Activated T-cell treated with anti-CD3 and anti-CD28 coated beads, Interleukin-2, amount 50 U/mL, for 24 hours (primary cell): ENCODE data around the gene KCNQ1.

Source experiments
- DNase-seq: peaks from one replicate; pipeline ENCODE4 v3.0.0-alpha.2; 2020
- H3K27ac Mint-ChIP-seq: 2 replicates; pipeline ENCODE4 v1.8.0; 2020; ENCODE audit warnings: mild to moderate bottlenecking, mixed read lengths
- H3K27me3 Mint-ChIP-seq: 2 replicates; pipeline ENCODE4 v1.8.0; 2020; ENCODE audit warnings: mixed read lengths
- H3K36me3 Mint-ChIP-seq: 2 replicates; pipeline ENCODE4 v1.8.0; 2020; ENCODE audit warnings: low read depth, mixed read lengths
- H3K4me1 Mint-ChIP-seq: 2 replicates; pipeline ENCODE4 v1.8.0; 2020; ENCODE audit warnings: low read depth, mixed read lengths
- H3K4me3 Mint-ChIP-seq: 2 replicates; pipeline ENCODE4 v1.8.0; 2020; ENCODE audit warnings: mild to moderate bottlenecking, moderate library complexity, mixed read lengths
- H3K9me3 Mint-ChIP-seq: 2 replicates; pipeline ENCODE4 v1.8.0; 2020; ENCODE audit warnings: mixed read lengths

KCNQ1 gene

GRCh38 chr11:2767071-2767470 is 322.3 kb downstream of the KCNQ1 start:
- no peaks in the 10 kb centered on the region for H3K9me3 Mint-ChIP-seq
- no peak overlapping the region for H3K27ac Mint-ChIP-seq
- no peaks in the 10 kb centered on the region for H3K27me3 Mint-ChIP-seq
- peaks cover 4% of the 10 kb centered on the region for H3K4me1 Mint-ChIP-seq
- DNase-seq = no peak
- H3K4me3 Mint-ChIP-seq = no peak overlapping the region
- H3K36me3 Mint-ChIP-seq = peaks cover 10% of the 10 kb centered on the region

DNA sequence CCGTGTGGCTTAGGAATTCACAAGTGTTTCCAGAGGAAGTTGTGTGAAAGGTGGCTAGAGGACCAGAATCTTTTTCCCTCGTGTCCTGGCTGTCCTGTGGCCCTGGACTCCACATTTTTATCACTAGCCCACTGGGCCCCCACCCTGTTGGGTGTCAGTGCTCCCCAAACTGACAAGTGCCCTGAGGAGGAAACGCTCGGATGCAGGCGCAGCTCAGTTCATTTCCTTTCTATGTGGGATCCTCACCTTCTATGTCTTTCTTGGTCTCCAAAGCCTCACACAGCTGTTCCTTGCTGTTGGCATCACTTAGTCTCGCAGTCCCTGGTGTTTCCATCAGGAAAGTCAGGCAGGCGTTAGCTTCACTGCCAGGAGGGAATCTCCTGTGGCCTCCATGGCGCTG is 323.0 kb downstream of the KCNQ1 start:
- Mint-ChIP-seq H3K9me3 (no peaks in the 10 kb centered on the region), H3K27ac (no peak overlapping the region), H3K4me3 (no peak overlapping the region), H3K4me1 (peaks cover 9% of the 10 kb centered on the region), H3K27me3 (no peaks in the 10 kb centered on the region), H3K36me3 (peaks cover 10% of the 10 kb centered on the region)
- no peak for DNase-seq

DNA sequence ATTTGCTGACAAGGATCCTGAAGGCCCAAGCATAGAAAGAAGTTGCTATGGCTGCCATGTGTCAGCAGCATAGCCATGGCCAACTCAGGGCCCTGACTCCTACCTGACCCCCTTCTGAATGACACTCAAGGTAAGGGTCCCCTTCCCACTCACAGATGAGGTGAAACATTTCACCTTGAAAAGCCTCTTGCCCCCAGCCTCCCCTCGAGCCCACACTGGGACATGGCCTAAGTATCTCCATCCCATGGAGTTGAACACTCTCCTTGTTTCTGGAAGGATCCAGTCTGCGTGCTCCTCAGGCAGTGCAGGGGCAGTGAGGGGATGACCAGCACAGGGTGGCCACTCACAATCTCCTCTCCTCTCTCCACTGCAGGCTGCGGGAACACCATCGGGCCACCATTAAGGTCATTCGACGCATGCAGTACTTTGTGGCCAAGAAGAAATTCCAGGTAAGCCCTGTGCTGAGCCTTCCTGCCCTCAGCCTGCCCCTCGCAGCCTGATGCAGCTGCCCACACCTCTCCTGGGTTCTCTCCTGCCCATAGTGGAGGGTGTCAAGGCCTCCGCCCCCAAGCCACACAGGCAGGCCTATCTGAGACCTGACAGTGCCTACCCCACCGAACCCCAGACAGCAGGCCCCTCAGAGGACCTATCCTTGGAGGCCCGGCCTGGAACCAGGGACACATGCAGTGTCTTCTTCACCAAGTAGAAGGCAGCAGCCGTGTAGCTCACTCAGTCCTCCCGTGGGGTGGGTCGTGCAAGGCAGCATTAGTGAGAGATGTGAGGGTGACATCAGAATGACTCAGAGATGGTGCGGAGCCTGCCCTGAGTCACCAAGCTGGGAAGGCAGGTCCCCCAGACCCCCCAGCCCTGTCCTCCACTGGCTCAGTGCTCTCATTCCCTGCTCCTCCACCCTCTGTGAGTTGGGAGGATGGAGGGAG is 323.9 kb downstream of the KCNQ1 start:
- no peak overlapping the region for H3K27ac Mint-ChIP-seq
- H3K27me3 Mint-ChIP-seq = no peaks in the 10 kb centered on the region
- no peaks in the 10 kb centered on the region for H3K9me3 Mint-ChIP-seq
- H3K4me1 Mint-ChIP-seq = peaks cover 12% of the 10 kb centered on the region
- H3K4me3 Mint-ChIP-seq = no peak overlapping the region
- peak; percentile 30 for DNase-seq
- peaks cover 10% of the 10 kb centered on the region for H3K36me3 Mint-ChIP-seq

DNA sequence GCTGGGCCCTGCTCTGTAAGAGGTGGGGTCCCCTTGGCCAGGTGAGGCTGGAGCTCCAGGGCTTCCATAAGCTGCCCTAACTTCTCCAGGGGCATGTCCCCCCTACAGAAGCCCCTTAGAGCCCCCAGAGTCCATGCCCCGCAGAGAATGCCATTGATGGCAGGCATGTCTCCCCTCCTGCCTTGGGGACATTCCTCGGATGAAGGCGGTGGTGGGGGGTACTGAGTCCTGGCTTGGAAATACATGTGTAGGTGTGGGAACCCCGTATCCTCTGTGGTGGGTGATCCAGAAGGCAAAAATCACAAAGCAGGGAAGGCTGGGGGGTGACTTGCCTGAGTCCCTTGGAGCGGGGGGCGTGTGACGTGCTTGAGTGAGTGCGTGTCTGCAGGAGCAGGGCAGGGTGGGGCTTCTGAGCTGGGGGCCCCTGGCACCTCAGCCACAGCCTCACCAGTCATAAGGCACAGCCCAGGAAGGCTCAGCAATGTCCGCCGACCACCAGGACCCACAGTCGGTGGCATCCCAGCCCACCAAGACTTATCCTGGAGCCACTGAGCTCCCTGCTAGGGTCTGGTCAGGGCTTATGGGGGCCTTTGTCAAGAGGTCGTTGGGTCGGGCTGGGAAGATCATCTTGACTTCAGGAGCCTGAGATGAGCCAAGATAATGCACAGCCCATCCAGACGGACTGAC is 324.7 kb downstream of the KCNQ1 start:
- H3K9me3 Mint-ChIP-seq = no peaks in the 10 kb centered on the region
- DNase-seq = no peak
- no peak overlapping the region for H3K4me3 Mint-ChIP-seq
- H3K27ac Mint-ChIP-seq = no peak overlapping the region
- no peaks in the 10 kb centered on the region for H3K27me3 Mint-ChIP-seq
- H3K4me1 Mint-ChIP-seq = peaks cover 17% of the 10 kb centered on the region
- peaks cover 10% of the 10 kb centered on the region for H3K36me3 Mint-ChIP-seq

DNA sequence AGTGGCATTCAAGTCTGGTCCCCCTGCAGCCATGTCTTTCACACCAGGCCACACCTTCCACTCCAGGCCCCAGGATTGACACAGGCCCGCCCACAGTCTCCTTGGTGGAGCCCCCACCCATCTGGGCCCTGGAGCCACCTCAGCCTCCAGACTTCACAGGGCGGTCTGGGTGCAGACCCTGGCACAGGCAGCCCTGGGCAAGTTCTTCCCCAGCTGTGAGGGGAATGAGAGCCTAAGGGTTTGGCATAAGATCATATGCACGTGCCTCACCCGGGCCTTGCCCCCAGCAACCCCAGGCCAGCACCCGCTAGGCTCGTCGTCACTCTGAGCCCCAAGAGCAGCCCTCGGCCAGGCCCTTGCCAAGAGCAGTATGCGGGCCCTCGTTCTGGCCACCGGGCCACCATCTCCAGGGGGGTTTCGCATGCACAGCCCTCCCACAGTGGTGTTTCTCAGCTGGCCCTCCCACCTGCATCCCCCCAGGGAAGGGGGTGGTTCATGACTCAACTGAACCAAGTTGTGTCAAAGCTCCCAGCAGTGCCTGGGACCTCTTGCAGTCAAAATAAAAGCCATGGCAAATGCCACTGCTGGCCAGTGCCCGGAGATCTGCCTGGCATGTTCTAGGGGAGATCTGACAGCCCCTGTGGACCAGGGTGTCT is 325.4 kb downstream of the KCNQ1 start:
- peaks cover 24% of the 10 kb centered on the region for H3K4me1 Mint-ChIP-seq
- no peak overlapping the region for H3K27ac Mint-ChIP-seq
- peak; percentile 22 for DNase-seq
- no peaks in the 10 kb centered on the region for H3K9me3 Mint-ChIP-seq
- H3K36me3 Mint-ChIP-seq = peaks cover 10% of the 10 kb centered on the region
- no peak overlapping the region for H3K4me3 Mint-ChIP-seq
- H3K27me3 Mint-ChIP-seq = no peaks in the 10 kb centered on the region

DNA sequence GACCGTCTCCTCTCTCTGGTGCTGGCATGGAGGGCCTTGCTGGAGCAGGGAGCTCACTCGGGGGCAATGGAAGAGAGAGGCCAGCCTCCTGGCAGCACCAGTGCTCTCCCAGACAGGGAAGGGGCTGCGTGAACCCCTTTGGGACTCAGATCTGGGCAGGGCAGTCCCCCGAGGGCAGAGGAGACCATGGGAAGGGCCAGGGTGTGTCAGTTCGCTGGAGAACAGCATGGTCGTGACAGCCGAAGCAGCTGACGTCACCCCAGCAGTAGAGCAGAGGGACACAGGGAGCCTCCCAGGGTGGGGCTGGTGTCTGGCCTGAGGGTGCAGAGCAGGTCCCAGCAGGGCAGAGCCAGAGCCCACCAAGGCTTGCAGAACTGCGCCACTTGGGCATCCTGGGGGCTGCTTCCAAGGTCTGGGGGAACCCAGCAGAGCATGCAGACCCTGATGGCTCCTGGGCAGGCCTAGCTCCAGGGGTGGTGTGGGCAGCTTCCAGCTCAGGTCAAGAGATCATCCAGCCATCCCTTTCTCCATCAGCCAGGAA is 326.0 kb downstream of the KCNQ1 start:
- H3K27ac Mint-ChIP-seq = no peak overlapping the region
- H3K4me1 Mint-ChIP-seq = peaks cover 24% of the 10 kb centered on the region
- no peak overlapping the region for H3K4me3 Mint-ChIP-seq
- H3K9me3 Mint-ChIP-seq = no peaks in the 10 kb centered on the region
- peaks cover 10% of the 10 kb centered on the region for H3K36me3 Mint-ChIP-seq
- no peak for DNase-seq
- H3K27me3 Mint-ChIP-seq = no peaks in the 10 kb centered on the region

- DNase-seq = no peak
- H3K4me3 Mint-ChIP-seq = no peak overlapping the region
- no peak overlapping the region for H3K27ac Mint-ChIP-seq
- H3K9me3 Mint-ChIP-seq = no peaks in the 10 kb centered on the region
- H3K27me3 Mint-ChIP-seq = no peaks in the 10 kb centered on the region
- peaks cover 24% of the 10 kb centered on the region for H3K4me1 Mint-ChIP-seq
- peaks cover 10% of the 10 kb centered on the region for H3K36me3 Mint-ChIP-seq
Measured at GRCh38 chr11:2771758-2772466, 327.1 kb downstream of the KCNQ1 start.

DNA sequence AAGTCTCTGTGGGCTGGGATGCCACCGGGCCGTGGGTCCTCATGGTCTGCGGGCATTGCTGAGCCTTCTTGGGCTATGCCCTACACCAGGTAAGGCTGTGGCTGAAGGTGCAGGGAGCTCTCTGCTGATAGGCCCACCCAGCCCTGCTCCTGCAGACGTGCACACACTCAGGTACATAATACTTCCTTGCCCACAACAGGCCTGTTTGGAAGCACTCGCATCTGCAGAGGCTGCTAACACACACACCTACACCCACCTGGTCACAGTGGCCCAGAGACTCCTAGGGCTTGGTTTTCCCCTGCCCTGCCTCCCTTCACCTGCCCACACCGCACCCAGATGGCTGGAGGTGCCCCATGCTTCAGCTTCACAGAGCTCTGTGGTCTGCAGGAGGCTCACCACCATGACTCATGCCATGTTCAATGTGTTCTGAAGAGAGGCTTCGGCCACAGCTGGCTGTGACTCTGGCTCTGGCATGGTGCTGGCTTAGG is 327.8 kb downstream of the KCNQ1 start:
- Mint-ChIP-seq H3K4me1 (peaks cover 24% of the 10 kb centered on the region), H3K9me3 (no peaks in the 10 kb centered on the region), H3K27me3 (no peaks in the 10 kb centered on the region), H3K36me3 (peaks cover 10% of the 10 kb centered on the region), H3K27ac (no peak overlapping the region), H3K4me3 (no peak overlapping the region)
- DNase-seq = peak; percentile 31

GRCh38 chr11:2774173-2775082 is 329.6 kb downstream of the KCNQ1 start:
- Mint-ChIP-seq H3K27me3 (no peaks in the 10 kb centered on the region), H3K9me3 (no peaks in the 10 kb centered on the region), H3K4me3 (no peak overlapping the region), H3K4me1 (peaks cover 22% of the 10 kb centered on the region), H3K27ac (no peak overlapping the region), H3K36me3 (peaks cover 6% of the 10 kb centered on the region)
- peak; percentile 25 for DNase-seq

DNA sequence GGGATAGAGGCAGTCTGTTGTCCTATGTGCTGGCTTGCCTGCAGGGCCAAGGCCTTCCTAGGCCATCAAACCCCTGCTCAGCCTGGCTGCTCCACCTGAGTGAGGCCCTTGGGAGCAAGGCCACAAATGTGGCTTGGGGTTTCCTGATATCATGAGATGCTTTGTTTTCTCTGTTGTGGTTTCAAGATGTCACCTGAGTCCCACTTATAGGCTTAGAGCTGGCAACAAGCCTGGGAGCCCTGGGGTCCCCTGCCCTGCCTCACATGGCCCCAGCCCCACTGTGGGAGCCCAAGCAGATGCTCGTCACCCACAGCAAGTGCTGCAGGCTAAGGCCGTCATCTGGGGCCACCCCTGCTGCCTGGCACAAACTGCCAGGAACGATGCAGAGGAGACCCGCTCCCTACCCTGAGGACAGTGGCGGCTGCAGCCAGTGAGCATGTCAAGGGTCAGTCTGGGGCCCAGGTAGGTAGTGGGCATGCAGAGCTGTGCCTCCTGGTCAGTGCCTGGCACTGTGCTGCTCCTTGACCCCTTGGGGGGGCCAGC is 330.3 kb downstream of the KCNQ1 start:
- H3K27me3 Mint-ChIP-seq = no peaks in the 10 kb centered on the region
- H3K27ac Mint-ChIP-seq = no peak overlapping the region
- peak; percentile 28 for DNase-seq
- H3K4me3 Mint-ChIP-seq = no peak overlapping the region
- H3K4me1 Mint-ChIP-seq = peaks cover 22% of the 10 kb centered on the region
- no peaks in the 10 kb centered on the region for H3K9me3 Mint-ChIP-seq
- peaks cover 6% of the 10 kb centered on the region for H3K36me3 Mint-ChIP-seq

DNA sequence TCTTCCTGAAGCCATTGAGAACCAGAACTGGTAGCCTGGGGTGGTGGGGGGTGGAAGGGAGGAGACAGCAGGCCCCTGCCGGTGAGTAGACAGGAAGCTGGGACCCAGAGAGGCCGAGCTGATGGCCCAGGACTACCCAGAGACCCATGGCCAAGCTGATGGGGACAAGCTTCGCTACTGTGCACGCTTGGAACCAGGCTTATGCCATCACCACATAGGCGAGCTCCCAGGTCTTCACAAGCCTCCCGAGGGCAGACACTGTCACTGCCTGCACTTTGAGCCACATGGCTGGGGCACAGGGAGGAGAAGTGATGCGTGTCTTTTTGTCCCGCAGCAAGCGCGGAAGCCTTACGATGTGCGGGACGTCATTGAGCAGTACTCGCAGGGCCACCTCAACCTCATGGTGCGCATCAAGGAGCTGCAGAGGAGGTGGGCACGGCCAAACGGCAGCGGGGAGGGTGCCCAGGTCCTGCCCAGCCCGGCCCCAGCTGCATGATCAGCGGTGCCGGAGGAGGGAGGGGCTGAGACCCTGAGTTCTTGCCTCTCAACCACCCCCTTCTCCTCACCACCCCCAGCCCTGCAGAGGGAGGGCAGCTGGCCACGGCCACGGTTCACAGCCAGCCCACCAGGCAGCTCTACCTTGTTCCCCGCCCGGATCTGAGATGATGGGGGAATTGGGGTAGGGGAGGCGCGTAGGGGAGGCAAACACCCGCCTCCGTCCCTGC is 331.0 kb downstream of the KCNQ1 start:
- Mint-ChIP-seq H3K27me3 (no peaks in the 10 kb centered on the region), H3K4me1 (peaks cover 22% of the 10 kb centered on the region), H3K9me3 (no peaks in the 10 kb centered on the region), H3K27ac (no peak overlapping the region), H3K4me3 (no peak overlapping the region), H3K36me3 (peaks cover 3% of the 10 kb centered on the region)
- no peak for DNase-seq

- no peak overlapping the region for H3K27ac Mint-ChIP-seq
- no peaks in the 10 kb centered on the region for H3K9me3 Mint-ChIP-seq
- H3K4me3 Mint-ChIP-seq = no peak overlapping the region
- H3K36me3 Mint-ChIP-seq = peaks cover under 1% of the 10 kb centered on the region
- peaks cover 20% of the 10 kb centered on the region for H3K4me1 Mint-ChIP-seq
- H3K27me3 Mint-ChIP-seq = no peaks in the 10 kb centered on the region
- DNase-seq = no peak
Measured at GRCh38 chr11:2776351-2777061, 331.7 kb downstream of the KCNQ1 start.
